Stimulated activated CD4-positive, alpha-beta T cell treated with anti-CD3 and anti-CD28 coated beads, TNF-alpha, amount 100 ng/mL, for 24 hours (primary cell): ENCODE measurements around the gene ZNF467.

Experiments used
- DNase-seq, 3 experiments: peaks; one replicate each; pipeline ENCODE4 v3.0.0-alpha.2; 2020; ENCODE audit warnings: low read depth in 3 of 3

ZNF467 gene

DNA sequence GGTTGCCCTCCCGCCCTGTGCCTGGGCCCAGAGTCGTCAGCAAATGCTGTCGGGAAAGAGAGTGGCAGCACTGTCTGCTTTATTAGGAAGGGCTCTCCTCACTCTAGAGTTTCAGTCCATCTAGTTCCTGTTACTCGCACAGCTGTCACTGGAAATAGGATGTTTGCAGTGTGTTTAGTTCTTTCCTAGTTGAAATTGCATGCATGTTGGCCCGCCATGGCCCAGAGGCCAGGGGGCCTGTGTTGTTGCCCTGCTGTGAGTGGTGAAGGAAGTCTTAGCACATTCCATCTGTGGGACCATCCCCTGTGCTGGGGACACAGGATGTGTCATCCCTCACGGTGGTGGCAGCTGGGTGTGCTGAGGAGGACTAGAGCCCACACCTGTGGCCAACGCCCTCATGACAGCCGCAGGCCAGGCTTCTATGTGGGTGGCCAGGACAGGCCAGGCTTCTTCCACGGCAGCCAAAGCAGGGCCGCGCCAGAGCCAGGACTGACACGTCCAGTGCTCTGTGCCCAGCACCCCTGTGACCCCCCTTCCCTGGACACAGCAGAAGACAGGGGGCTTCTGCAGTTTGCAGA is 45.4 kb downstream of the ZNF467 start:
- DNase-seq, result no peak

DNA sequence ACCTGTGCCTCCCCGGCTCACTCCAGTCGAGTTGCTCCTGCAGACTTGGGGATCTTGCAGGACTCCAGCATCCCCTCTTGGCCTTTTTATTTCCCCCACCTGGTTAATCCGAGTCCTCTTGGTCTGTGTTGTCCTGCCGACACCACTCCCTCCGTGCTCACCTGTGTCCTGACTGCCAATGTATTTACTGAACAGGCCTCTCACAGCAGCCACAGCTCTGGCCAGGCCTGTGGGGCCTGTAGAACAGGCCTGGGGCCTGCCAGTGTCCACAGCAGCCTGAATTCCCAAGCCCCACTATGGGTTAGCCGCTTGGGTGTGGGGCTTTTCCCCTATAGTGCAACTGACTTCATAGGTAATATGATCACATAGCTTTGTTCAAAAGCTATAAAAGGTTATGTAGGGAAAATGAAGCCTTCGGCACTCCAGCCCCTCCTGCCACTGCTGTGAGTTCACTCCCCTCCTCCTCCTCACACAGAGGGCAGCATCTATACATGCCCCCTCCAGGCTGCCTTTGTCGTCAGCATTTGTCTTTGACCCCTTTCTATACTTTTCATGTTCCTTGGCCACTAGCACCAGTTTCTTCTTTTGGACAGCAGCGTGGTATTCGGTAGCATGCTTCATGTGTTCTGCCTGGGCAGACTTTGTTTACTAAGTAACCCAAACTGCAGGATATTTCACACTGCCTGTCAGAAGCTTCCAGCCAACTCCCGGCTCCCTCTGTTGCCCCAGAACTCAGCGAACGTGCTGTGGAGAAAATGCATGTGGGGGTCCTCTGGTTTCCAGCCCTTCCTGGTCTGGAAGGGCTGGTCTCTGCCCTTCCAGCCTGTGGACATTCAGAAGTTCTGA is 46.1 kb downstream of the ZNF467 start:
- DNase-seq, result no peak

DNA sequence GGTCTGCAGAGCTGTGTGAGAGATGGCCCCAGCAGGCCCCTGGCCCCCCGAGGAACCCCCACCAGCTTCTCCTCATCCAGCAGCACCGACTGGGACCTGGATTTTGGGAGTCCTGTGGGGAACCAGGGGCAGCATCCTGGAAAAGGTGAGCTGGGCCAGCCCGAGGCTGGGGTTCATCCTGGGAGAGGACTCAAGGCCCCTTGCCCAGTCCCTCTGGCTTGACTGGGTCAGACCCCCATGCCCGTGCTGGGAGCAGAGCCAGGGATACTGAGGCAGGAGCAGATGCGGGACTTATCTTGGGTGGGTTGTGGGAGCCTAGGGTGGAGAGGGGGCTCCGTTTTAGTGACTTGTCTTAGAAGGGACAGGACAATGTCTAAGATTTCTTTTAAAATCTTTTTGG is 47.5 kb downstream of the ZNF467 start:
- no peak for DNase-seq

DNA sequence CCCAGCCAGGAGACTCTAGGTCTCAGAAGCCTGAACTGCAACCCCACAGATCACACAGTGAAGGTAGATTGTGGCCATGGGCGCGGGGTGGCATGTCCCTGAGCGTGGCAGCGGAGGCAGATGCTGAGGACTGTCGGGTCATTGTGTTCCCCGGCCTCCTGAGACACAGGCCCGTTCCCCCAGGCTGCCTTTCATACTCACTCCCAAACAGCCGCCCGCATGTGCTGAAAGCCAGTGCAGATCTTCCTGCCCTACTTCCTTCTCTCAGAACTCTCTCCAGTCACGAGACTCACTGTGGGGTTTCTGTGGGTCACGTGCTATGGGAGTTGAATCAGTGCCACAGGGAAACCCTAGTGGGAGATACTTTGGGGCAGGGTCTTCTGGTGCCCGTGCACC is 48.0 kb downstream of the ZNF467 start:
- no peak for DNase-seq

DNA sequence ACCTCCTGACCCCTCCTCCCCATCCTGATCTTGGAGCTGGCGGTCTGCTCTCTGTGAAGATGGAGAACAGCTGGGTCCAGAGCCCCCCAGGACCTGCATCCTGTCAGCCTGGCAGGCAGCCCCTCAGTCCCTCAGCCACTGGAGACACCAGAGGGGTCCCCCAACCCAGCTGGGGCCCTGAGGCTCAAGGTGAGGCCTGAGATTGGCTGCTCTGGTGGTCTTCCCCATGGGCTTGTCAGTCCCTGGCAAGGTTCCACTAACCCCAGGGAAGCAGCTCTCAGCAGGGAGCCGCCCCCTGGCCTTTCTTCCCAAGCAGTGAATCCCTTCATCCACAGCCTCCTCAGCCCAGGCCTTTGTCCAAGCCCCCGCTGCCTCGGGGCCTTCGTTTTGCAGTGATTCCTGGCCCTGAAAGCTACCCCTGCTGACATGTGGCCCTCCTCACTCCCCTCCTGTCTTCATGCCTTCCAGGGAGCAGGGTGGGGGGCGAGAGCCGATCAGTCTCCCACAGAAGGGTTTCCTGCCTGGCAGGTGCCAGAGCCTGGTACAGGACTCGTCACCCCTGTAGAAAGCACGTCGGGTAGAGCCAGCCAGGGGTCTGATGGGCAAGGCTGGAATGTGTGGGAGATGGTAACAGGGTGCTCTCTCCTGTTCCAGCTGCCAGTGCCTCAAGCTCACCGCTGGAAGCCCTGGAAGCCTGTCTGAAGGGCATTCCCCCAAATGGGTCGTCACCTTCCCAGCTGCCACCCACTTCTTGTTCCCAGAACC is 48.5 kb downstream of the ZNF467 start:
- no peak for DNase-seq

DNA sequence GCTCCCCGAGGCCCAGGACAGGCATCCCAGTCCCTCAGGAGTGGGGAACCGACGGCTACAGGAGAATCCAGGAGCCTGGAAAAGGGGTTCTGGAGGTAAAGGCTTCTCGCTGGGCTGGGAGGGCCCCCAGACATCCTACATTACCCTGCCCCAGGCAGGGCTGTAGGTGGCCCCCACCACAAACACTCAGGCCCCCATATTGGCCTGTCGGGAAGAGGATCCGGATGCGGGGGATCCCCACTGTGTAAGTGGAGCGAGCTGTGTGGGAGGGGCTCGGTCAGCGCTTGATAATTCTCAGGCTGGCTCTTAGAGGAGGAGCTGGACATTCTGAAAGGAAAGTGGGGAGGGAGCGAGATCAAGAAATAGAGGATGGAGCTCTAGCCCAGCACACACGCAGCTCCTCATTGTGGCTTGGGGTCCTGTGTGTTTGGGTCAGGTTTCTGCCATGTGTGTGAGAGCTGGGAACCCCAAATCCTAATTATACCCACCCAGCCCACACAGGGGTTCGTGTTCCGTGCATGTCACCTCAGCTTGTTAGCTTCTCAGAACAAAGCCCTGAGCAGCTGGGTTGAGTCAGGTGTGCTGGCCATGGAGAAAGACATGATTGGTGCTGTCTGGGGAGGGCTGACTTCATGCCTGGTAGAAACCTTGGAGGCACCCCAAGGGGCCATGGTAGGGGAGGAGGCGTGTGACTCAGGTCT is 49.4 kb downstream of the ZNF467 start:
- no peak for DNase-seq

DNA sequence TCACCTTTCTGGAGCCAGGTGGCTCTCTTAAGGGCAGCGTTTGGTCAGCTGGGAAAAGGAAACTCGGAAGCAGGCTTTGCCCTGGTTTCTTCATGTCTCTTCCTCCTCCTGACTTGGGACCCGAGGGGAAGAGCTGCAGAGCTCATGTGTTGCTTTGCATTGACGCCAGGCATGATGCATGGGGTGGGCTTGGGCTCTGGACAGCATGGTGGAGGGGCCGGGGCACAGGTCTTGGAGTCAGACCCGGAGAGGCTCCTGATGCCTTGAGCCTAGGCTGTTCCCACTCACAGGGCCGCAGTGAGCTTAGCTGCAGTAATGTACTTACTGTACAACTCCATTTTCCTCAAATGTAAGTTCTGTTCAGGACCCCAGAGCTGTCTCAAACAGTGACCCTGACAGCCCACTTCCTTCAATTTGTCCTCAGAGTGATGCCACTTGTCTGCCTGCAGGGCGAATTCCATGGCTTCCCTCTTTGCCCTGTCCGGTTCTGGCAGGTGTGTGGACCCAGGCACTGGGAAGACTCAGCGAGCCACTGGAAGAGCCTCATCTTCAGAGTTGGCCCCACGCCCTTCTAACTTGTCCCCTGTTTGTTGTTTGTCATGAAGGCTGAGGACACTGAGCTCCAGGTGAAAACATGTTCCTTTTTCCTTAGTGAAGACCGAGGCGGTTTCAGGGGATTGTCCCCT is 50.2 kb downstream of the ZNF467 start:
- no peak for DNase-seq

DNA sequence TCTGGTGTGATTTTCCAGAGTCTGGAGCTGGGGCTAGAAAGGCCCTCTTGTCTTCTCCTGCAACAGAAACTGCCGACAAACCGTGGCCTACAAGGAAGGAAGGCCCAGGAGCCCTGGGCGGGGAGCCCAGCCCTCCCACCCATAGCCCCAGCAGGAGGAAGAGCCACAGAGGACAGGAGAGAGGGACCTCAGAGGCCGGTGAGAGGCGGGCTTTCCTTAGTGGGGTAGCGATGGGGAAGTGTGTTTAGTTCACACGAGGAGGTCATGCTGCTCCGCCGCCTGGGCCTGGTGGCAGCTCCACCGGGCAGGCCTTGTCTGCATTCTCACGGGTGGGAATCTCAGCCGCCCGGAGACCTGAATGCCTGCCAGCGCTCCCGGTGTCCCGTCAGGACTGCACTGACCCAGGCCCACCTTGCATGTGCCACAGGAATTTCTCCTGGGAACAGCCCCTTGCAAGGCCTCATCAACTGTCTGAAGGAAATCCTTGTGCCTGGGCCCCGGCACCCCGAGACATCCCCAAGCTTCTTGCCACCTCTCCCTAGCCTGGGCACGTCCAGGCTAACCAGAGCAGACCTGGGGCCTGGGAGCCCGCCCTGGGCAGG is 50.9 kb downstream of the ZNF467 start:
- no peak for DNase-seq

DNA sequence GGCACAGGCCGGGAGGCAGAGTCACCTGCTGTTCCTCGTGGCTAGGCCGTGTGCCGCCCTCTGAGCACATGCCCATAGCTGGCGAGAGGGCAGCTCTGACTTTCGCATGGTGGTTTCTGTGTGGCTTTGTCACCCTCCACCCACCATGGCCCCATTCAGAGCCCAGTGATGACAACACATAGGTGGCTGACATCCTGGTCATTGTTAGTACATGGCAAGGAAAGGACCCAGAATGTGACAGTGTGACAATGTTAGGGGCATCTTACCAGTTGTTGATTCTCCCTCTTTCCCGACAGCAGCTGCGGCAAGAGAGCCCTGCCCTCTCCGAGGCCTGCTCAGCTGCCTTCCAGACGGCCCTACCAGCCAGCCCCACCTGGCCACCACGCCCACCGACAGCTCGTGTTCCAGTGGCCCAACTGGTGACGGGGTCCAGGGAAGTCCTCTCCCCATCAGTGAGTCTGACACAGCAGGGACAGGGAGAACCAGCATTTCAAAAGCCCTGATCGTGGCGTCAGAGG is 52.2 kb downstream of the ZNF467 start:
- DNase-seq, result no peak

DNA sequence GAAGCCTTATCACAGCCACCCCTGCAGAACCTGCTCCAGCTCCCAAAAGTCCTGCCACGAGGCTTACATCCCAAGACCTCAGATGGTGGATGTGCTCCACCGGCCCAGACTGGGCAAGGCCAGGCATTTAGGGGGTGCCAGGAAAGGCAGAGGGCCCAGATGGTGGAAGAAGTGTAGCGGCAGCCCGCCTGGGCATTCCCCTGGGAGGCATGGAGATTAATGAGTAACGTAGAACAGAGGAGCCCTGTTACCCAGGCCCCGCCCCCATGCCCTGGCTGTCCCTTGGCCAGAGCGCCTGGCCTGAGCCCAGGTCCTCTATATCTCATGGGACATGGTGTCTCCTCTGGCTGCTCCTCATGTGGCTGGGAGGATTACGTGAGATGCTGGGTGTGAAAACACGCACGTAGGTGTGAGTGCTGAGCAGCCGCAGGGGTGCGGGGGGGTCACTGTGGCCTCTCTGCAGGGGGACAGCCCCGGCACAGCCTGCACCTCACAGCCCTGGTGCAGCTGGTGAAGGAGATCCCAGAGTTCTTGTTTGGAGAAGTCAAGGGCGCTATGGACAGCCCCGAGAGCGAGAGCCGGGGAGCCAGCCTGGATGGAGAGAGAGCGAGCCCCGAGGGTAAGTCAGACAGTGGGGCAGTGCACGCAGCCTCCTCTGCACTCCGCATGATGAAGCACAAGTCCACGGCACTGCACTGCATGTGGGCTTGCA is 52.9 kb downstream of the ZNF467 start:
- no peak for DNase-seq

DNA sequence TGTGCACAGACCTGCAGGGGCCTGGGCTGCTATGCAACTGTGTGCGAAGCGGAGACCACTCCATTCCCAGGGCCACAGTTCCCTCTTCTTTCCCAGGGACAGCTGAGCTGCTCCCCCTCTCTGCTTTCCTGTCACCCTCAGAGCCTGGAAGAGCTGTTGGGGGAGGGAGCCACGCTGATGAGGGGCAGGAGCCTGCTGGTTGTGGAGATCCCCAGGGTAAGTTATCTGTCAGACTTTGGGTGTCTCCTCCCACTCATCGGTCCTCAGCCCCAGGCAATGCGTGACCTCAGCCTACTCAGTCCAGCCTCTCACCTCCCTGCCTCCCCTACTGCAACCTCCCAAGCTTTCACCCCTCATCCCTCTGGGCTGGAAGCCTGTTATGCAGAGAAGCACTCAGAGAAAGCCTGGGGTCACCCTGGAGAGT is 53.5 kb downstream of the ZNF467 start:
- no peak for DNase-seq

DNA sequence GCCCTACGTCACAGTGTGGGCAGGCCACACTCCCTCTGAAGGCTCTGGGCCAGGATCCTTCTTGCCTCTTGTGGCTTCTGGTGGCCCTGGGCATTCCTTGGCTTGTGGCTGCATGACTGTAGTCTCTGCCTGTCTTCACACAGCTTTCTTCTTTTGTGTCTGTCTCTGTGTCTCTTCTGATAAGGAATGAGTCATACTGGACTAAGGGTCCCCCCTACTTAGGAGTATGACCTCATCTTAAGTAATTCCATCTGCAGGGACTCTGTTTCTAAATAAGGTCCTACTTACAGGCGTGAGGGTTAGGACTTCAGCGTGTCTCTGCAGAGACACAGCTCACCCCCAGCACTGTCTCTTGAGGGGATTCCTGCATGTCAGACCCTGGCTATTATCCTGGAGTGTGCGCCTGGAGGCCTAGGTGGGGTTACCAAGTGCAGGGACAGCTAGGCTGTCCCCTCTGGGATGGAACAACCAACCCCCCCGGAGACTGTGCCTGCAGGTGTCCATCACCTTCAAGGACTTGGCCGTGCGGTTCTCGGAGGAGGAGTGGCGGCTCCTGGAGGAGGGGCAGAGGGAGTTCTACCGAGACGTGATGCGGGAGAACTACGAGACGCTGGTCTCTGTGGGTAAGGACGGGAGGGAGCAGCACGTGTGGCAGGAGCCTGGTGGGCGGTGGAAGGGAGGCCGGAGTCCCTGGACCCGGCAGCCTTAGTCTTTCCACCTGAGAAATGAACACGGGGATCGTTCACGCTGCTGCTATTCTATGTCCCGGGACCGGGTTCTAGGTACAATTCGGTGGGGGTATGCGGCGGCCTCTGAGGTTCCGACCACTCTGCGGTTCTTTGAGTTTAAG is 54.1 kb downstream of the ZNF467 start:
- no peak for DNase-seq

DNA sequence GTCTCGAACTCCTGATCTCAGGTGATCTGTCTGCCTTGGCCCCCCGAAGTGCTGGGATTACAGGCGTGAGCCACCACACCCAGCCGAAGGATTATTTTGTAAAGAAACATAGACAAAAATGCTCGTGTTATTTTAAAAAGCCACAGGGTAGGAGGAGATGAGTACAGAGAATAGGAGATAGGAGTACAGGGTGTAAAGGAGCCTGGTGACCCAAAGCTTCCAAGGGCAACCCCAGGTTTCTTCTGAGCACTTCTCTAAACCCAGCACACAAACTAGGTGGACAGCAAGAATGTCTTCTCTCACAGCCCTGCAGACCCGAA is 54.7 kb downstream of the ZNF467 start:
- no peak for DNase-seq

DNA sequence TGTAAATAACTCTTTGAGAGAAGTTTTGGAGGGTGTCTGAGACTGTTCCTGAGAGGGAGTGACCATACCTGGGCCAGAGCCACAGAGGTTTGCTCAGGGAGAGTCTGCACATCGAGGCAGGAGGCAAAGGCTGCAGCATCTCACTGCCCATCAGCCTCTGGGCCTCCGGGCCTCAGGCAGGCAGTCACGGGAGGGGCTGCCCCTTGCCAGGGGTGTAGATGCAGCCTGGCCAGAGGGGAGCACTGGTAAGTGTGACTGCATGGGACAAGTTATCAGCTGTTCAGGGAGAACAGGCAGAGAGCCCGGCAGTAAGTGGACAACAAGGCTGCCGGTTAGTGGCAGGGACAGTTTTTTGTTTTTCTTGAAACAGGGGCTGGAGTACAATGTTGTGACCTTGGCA is 55.9 kb downstream of the ZNF467 start:
- no peak for DNase-seq

DNA sequence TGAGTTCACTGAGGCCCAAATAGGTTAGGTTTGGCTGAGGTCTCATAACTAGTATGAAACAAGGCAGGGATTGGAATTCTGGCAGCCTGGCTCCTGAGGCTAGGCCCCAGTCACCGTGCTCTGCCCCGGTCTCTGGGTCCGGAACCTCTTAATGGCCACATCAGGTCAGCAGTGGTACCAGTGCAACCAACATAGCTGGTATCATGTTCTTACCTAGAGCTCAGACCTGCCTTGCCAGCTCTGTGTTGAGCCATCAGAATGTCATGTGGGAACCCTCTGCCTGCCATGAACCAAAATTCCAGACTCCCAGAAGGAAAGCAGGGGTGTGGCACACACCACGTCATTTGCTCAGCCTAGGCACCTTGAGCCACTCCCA is 56.5 kb downstream of the ZNF467 start:
- no peak for DNase-seq

DNA sequence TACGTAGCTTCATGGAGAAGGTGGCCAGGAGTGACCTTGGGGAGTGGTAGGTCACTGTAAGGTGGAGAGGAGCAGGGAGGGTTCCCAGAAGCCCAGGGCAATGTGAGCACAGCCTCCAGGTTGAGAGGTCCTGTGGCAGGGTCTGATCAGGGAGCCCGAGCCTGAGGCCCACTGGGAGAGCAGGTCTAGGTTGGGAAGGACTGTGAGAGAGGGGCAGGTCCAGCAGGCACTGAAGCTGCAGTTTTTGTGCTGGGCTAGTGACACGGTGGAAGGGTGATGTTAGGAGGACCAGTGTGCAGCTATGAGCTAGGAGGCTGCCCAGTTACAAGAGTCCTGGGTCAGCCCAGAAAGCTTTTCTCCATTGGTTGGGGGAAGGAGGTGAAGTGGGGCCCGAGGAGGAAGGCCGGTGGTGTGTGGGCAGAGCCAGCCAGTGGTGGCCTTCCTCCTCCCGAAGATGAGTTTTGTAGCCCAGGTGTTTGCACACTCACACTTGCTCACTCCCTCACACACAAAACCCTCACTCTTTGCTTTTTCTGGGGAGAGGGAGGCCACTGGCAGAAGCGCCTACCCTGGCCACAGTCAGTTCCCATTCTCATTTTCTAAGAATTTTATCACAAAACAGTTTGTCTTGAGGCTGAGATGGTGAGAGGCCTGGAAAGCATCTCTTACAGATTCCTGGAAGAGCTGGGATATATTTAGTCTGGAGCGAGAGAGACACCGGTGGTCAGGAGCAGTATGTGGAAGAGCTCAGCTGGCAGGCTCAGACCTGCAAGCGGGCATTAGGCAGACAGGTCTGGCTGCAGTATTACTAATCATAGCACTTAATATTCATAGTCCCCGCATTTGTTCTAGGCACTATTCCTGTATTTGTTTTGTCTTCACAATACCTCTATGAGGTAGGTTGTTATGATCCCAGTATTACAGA is 57.1 kb downstream of the ZNF467 start:
- DNase-seq, result no peak

DNA sequence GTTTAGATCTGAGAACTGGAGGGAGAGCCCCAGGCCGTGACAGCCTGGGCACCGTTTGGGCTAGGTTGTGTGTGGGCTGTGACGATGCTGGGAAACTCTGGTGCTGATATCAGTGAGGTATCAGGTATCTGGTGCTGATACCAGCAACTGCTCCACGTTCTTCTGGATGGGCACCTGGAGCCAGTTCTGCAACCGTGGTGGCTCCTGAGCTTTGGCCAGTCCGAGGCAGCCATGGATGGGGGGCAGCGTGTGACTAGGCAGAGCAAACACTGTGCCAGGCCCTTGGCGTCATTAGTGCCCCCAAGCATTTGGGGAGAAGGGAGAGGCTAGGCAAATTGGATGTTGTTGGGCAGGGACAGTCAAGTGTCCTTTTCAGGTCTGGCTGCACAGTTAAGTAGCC is 57.9 kb downstream of the ZNF467 start:
- DNase-seq, result peak in 1 of 3 experiments; percentile 25

DNA sequence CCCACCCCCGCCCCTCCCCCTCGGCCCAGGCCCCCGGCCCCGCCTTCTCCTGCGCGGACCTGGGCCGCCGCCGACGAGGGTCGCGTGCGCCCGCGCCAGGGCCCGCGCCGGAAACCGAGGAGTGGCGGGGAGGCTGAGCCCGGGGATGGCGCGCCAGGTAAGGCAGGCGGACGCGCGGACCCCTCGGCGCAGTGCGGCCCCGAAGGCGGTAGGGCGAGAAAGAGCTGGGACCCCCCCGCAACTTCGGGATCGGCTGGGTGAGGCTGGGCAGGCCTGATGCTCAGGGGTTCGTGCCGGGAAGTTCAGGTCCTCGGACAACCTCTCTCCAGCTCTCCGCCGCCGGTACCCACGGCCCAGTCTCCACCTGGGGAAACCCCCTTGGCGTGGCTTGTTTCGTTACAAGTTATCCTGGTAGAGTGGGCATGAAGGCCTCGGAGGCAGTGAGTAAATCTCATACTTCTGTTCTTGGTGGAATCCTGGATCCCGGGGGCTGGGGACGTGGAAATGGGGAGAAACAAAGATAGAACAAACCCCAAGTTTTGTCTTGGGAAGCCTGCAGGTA is 58.4 kb downstream of the ZNF467 start:
- DNase-seq, result peak in 2 of 3 experiments; percentile 12 to 40
